Keratinocyte (primary cell): ENCODE data around the gene MKLN1. TPM values are rescaled to one million over a fixed set of nuclear protein-coding genes. Genes with fewer than 3 reads are reported as not detected.

Experiments
- DNase-seq: peaks from one replicate; pipeline ENCODE4 v3.0.0-alpha.2; 2011; ENCODE audit warnings: low read depth, missing footprints, low spot score
- FAIRE-seq: peaks from 2 replicates; lab custom pipeline; 2011; peaks lifted over from hg19 to GRCh38; lab: Jason Lieb, UNC
- H2AFZ ChIP-seq: 2 replicates; pipeline ENCODE4 v1.6.0; 2012; ENCODE audit warnings: low read length, control low read depth, inconsistent platforms; ENCODE audit not compliant: control insufficient read depth
- H3K27ac ChIP-seq: 2 replicates; pipeline ENCODE4 v1.5.1; 2011; ENCODE audit warnings: low read length; ENCODE audit not compliant: control insufficient read depth, insufficient read depth
- H3K27me3 ChIP-seq: 3 replicates; pipeline ENCODE4 v1.6.0; 2011; ENCODE audit warnings: low read length; ENCODE audit not compliant: control insufficient read depth, insufficient read depth; ENCODE audit errors: extremely low read depth
- H3K36me3 ChIP-seq, 2 experiments: 2 replicates in 1 of 2; 3 replicates in 1 of 2; pipeline ENCODE4 v1.5.1; 2011; ENCODE audit warnings: low read length in 2 of 2, mild to moderate bottlenecking in 1 of 2; ENCODE audit not compliant: control insufficient read depth in 2 of 2, insufficient read depth in 2 of 2; ENCODE audit errors: extremely low read depth in 1 of 2
- H3K4me1 ChIP-seq: 3 replicates; pipeline ENCODE4 v1.5.1; 2011; ENCODE audit warnings: low read length; ENCODE audit not compliant: control insufficient read depth, insufficient read depth; ENCODE audit errors: extremely low read depth
- H3K4me2 ChIP-seq: 3 replicates; pipeline ENCODE4 v1.6.0; 2011; ENCODE audit warnings: low read depth, low read length; ENCODE audit not compliant: control insufficient read depth, insufficient read depth; ENCODE audit errors: extremely low read depth
- H3K4me3 ChIP-seq, 3 experiments: fragments of 200-600 bp in 1 of 3; sonication (generic) in 1 of 3; 2 replicates in 2 of 3; 3 replicates in 1 of 3; pipeline ENCODE4 v1.5.1; 2011 to 2016; ENCODE audit warnings: low read length in 3 of 3, mild to moderate bottlenecking in 3 of 3, control low read depth in 2 of 3, inconsistent platforms in 1 of 3, low read depth in 1 of 3, mixed read lengths in 1 of 3, mixed run types in 1 of 3, moderate library complexity in 1 of 3; ENCODE audit not compliant: control insufficient read depth in 2 of 3, insufficient read depth in 2 of 3; ENCODE audit errors: extremely low read depth in 1 of 3
- H3K79me2 ChIP-seq: 2 replicates; pipeline ENCODE4 v1.6.0; 2012; ENCODE audit warnings: low read length; ENCODE audit not compliant: control insufficient read depth, insufficient read depth
- H3K9ac ChIP-seq: 3 replicates; pipeline ENCODE4 v1.6.0; 2011; ENCODE audit warnings: low read length; ENCODE audit not compliant: control insufficient read depth, insufficient read depth; ENCODE audit errors: extremely low read depth
- H3K9me1 ChIP-seq: 3 replicates; pipeline ENCODE4 v1.6.0; 2011; ENCODE audit warnings: low read length; ENCODE audit not compliant: control insufficient read depth, insufficient read depth; ENCODE audit errors: extremely low read depth
- H3K9me3 ChIP-seq: 2 replicates; pipeline ENCODE4 v1.5.1; 2012; ENCODE audit warnings: low read depth, low read length; ENCODE audit not compliant: control insufficient read depth
- H4K20me1 ChIP-seq: 3 replicates; pipeline ENCODE4 v1.6.0; 2011; ENCODE audit warnings: low read length; ENCODE audit not compliant: control insufficient read depth, insufficient read depth; ENCODE audit errors: extremely low read depth
- EZH2 ChIP-seq: IDR thresholded peaks from one replicate; pipeline ENCODE4 v1.6.1; 2012; ENCODE audit warnings: inconsistent platforms, mild to moderate bottlenecking, low read length, moderate library complexity
- dilution Hi-C: fragments of 300-500 bp; cut with MboI; formaldehyde crosslinking; loops from one replicate; pipeline ENCODE4 v1.7.0; 2020; ENCODE audit warnings: low sequenced_read_pairs; ENCODE audit not compliant: extremely low pct_ligation_motif_present
- polyA plus RNA-seq, 5 experiments: library from polyadenylated mRNA; depleted of rRNA in 3 of 5; stranded (reverse) in 3 of 5; stranded (forward) in 1 of 5; unstranded in 1 of 5; fragments of >200 nt; gene quantifications; 1 replicate in 1 of 5; 2 replicates in 3 of 5; 3 replicates in 1 of 5; pipeline versions ENCODE4 v1.2.1 to v1.2.3, GENCODE V29; 2011 to 2012; ENCODE audit warnings: missing spikeins in 2 of 5, low read depth in 1 of 5, low replicate concordance in 1 of 5
- TF ChIP-seq, protein P1 (sequence below), 3 experiments: IDR thresholded peaks in 1 of 3; conservative IDR thresholded peaks in 1 of 3; optimal IDR thresholded peaks in 1 of 3; 2 replicates in 2 of 3; 3 replicates in 1 of 3; pipeline versions ENCODE3 to v1.5.1; 2011; ENCODE audit warnings: low read length in 3 of 3, mild to moderate bottlenecking in 3 of 3, moderate library complexity in 2 of 3, control low read depth in 1 of 3, inconsistent platforms in 1 of 3; ENCODE audit not compliant: insufficient read depth in 2 of 3; ENCODE audit errors: extremely low read depth in 1 of 3

Gene MKLN1
- polyA plus RNA-seq, 1 donor (not counting 4 experiments of a cell fraction or from before 2014, with no cell fraction given) = 43.8 TPM

DNA sequence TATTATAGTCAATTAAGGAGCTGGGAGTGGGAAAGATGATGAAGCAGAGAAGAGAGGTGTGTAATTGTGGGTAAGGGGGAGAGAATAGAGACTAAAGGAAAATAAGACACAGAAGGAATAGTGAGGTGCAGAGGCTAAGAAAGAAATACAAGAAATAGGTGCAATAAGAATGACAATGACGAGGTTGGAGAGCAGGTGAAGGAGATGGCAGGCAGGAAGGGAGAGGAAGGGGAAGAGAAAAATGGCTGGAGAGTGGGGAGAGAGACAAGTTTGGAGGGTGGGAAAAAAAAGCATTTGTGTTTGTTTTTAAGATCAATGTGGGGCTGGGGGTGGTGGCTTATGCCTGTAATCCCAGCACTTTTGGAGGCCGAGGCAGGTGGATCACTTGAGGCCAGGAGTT, 27.6 kb upstream of the MKLN1 start:
- H2AFZ ChIP-seq = no peak overlapping the region

DNA sequence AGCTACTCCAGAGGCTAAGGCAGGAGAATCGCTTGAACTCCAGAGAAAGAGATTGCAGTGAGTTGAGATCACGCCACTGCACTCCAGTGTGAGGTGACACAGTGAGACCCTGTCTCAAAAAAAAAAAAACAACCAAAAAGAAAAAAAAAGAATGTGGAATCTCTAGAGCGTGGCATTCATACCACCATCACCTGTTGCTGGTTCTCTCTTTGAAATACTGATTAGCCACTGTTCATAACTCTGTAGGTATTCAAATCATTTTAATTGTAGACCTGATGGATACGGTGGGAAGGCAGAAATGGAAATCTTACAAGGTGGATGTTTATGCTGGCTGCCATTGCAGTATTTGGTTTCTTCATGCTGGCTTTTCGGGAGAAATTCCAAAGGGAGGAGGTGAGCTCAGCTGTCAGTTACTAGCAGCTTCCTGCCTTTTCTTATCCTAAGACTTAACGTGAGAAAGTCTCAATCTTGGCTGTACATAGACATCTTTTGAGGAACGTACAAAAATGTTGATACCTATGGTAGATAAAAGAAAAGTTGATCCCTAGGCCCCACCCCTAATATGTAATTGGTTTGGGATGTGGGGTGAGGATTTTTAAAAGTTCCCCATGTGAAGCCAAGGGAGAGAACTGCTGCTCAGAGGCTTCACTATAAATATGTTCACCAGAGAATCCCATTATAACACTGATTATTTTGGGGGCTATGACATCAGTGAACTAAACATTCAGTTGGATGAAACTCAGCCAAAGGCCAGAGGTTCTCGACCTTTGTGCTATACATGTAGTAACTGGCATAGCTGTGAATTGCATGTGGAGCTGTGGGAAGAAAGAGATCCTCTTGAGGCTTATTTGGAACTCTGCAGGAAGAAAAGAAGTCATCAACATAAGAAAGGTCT, 26.9 kb upstream of the MKLN1 start:
- H3K9me1 ChIP-seq = no peaks in the 10 kb centered on the region
- no peaks in the 10 kb centered on the region for H3K36me3 ChIP-seq
- H3K4me3 ChIP-seq = no peak overlapping the region
- H3K9me3 ChIP-seq = no peaks in the 10 kb centered on the region
- H4K20me1 ChIP-seq = no peaks in the 10 kb centered on the region
- FAIRE-seq = no peak
- no peak for TF ChIP-seq EZH2
- TF ChIP-seq, protein P1, sequence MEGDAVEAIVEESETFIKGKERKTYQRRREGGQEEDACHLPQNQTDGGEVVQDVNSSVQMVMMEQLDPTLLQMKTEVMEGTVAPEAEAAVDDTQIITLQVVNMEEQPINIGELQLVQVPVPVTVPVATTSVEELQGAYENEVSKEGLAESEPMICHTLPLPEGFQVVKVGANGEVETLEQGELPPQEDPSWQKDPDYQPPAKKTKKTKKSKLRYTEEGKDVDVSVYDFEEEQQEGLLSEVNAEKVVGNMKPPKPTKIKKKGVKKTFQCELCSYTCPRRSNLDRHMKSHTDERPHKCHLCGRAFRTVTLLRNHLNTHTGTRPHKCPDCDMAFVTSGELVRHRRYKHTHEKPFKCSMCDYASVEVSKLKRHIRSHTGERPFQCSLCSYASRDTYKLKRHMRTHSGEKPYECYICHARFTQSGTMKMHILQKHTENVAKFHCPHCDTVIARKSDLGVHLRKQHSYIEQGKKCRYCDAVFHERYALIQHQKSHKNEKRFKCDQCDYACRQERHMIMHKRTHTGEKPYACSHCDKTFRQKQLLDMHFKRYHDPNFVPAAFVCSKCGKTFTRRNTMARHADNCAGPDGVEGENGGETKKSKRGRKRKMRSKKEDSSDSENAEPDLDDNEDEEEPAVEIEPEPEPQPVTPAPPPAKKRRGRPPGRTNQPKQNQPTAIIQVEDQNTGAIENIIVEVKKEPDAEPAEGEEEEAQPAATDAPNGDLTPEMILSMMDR (optimal IDR thresholded peaks at IDR 0.05 in 1 of 3, IDR thresholded peaks at IDR 0.05 in 1 of 3, conservative IDR thresholded peaks at IDR 0.05 in 1 of 3; ENCODE audit: extremely low read depth in 1 of 3, insufficient read depth in 2 of 3, low read length in 3 of 3) = no peak
- no peak for DNase-seq
- H3K4me2 ChIP-seq = no peak overlapping the region
- no peaks in the 10 kb centered on the region for H3K4me1 ChIP-seq
- H2AFZ ChIP-seq = no peak overlapping the region
- H3K79me2 ChIP-seq = no peaks in the 10 kb centered on the region
- dilution Hi-C loops = no loop called here
- H3K9ac ChIP-seq = no peak overlapping the region
- H3K27ac ChIP-seq = no peak overlapping the region
- H3K27me3 ChIP-seq = no peaks in the 10 kb centered on the region

More for the DNA sequence above, 27.6 kb upstream of the MKLN1 start:
- no peak for FAIRE-seq
- H3K9me1 ChIP-seq = no peaks in the 10 kb centered on the region
- H3K36me3 ChIP-seq = no peaks in the 10 kb centered on the region
- no peak overlapping the region for H3K4me3 ChIP-seq
- no peak overlapping the region for H3K4me2 ChIP-seq
- H3K79me2 ChIP-seq = no peaks in the 10 kb centered on the region
- no peak for DNase-seq
- no peak for TF ChIP-seq EZH2
- TF ChIP-seq, protein P1 (optimal IDR thresholded peaks at IDR 0.05 in 1 of 3, IDR thresholded peaks at IDR 0.05 in 1 of 3, conservative IDR thresholded peaks at IDR 0.05 in 1 of 3; ENCODE audit: extremely low read depth in 1 of 3, insufficient read depth in 2 of 3, low read length in 3 of 3) = no peak
- no peak overlapping the region for H3K9ac ChIP-seq
- no peak overlapping the region for H3K27ac ChIP-seq
- no peaks in the 10 kb centered on the region for H4K20me1 ChIP-seq
- dilution Hi-C loops = no loop called here
- H3K4me1 ChIP-seq = no peaks in the 10 kb centered on the region
- H3K9me3 ChIP-seq = no peaks in the 10 kb centered on the region
- no peaks in the 10 kb centered on the region for H3K27me3 ChIP-seq
